Measurements from ENCODE around the gene MFGE8.

MFGE8 gene

GRCh38 chr15:88918738-88919137 is 5.6 kb upstream of the MFGE8 start:
- DNase-seq: peak; percentile 19

GRCh38 chr15:88917760-88918159 is 4.6 kb upstream of the MFGE8 start:
- DNase-seq: no peak

- no peak for DNase-seq
Observed at GRCh38 chr15:88915354-88915753, 2.2 kb upstream of the MFGE8 start.

- no peak for DNase-seq
Observed at GRCh38 chr15:88913850-88914169, 631 bp upstream of the MFGE8 start.

- DNase-seq: no peak
Observed at GRCh38 chr15:88912500-88912921, 668 bp downstream of the MFGE8 start.

GRCh38 chr15:88911766-88912118 is 1.4 kb downstream of the MFGE8 start:
- DNase-seq: no peak

- no peak for DNase-seq
Observed at GRCh38 chr15:88909956-88910831, 3.0 kb downstream of the MFGE8 start.

- DNase-seq: no peak
Observed at GRCh38 chr15:88908697-88909621, 4.2 kb downstream of the MFGE8 start.

GRCh38 chr15:88908123-88908522 is 5.1 kb downstream of the MFGE8 start:
- DNase-seq: no peak

- no peak for DNase-seq
Observed at GRCh38 chr15:88907111-88907510, 6.1 kb downstream of the MFGE8 start.

- no peak for DNase-seq
Observed at GRCh38 chr15:88906551-88906950, 6.6 kb downstream of the MFGE8 start.

- DNase-seq: no peak
Observed at GRCh38 chr15:88906130-88906529, 7.0 kb downstream of the MFGE8 start.

- DNase-seq: no peak
Observed at GRCh38 chr15:88905576-88905975, 7.6 kb downstream of the MFGE8 start.

GRCh38 chr15:88904624-88905327 is 8.4 kb downstream of the MFGE8 start:
- DNase-seq: peak; percentile 21

GRCh38 chr15:88904257-88904623 is 8.9 kb downstream of the MFGE8 start:
- no peak for DNase-seq

- no peak for DNase-seq
Observed at GRCh38 chr15:88902846-88903245, 10.3 kb downstream of the MFGE8 start.

GRCh38 chr15:88902221-88902835 is 10.9 kb downstream of the MFGE8 start:
- DNase-seq: no peak

GRCh38 chr15:88901508-88902220 is 11.5 kb downstream of the MFGE8 start:
- no peak for DNase-seq

- no peak for DNase-seq
Observed at GRCh38 chr15:88900982-88901418, 12.2 kb downstream of the MFGE8 start.

- DNase-seq: no peak
Observed at GRCh38 chr15:88900309-88900981, 12.7 kb downstream of the MFGE8 start.

GRCh38 chr15:88899251-88899650 is 13.9 kb downstream of the MFGE8 start:
- no peak for DNase-seq

GRCh38 chr15:88898736-88899135 is 14.4 kb downstream of the MFGE8 start:
- DNase-seq: no peak

Measured in GOT3 (cell line).